HG02885 (cell line): Measurements from ENCODE around the gene HSP90AA1.

Experiments used
- ATAC-seq: cut with Tn5 transposase; IDR thresholded peaks from one replicate; pipeline ENCODE4 v1.9.1; 2021; ENCODE audit warnings: mild to moderate bottlenecking; ENCODE audit not compliant: unreplicated experiment, poor library complexity

Gene HSP90AA1

GRCh38 chr14:102044566-102044965 lies 42.3 kb downstream of the HSP90AA1 start:
- ATAC-seq = no peak

- ATAC-seq = no peak
Observed at GRCh38 chr14:102043251-102044025, 43.4 kb downstream of the HSP90AA1 start.

GRCh38 chr14:102042699-102043098 lies 44.1 kb downstream of the HSP90AA1 start:
- no peak for ATAC-seq

- ATAC-seq = no peak
Observed at GRCh38 chr14:102040153-102040552, 46.7 kb downstream of the HSP90AA1 start.

GRCh38 chr14:102039157-102039556 lies 47.7 kb downstream of the HSP90AA1 start:
- ATAC-seq = no peak

GRCh38 chr14:102037686-102038085 lies 49.2 kb downstream of the HSP90AA1 start:
- ATAC-seq = no peak

- ATAC-seq = no peak
Observed at GRCh38 chr14:102035914-102036313, 50.9 kb downstream of the HSP90AA1 start.

GRCh38 chr14:102034301-102034700 lies 52.5 kb downstream of the HSP90AA1 start:
- ATAC-seq = no peak

GRCh38 chr14:102033241-102033640 lies 53.6 kb downstream of the HSP90AA1 start:
- no peak for ATAC-seq
